Fibroblast of the aortic adventitia (primary cell): ENCODE measurements around the gene POU6F2. TPM values are rescaled to one million over a fixed set of nuclear protein-coding genes. Genes with fewer than 3 reads are reported as not detected.
"Not testable (repeated sequence)": the region's sequence is repeated elsewhere in the genome, so short reads cannot be mapped to it uniquely, and the experiment has no call there.

ENCODE experiments used
- DNase-seq: peaks from one replicate; pipeline ENCODE4 v3.0.0-alpha.2; 2010; ENCODE audit warnings: low read depth
- H3K4me3 ChIP-seq: 2 replicates; pipeline ENCODE4 v1.5.1; 2011; ENCODE audit warnings: low read depth, mild to moderate bottlenecking, control low read depth, low read length, moderate library complexity
- CTCF ChIP-seq: IDR thresholded peaks from 2 replicates; pipeline ENCODE4 v1.5.1; 2011; ENCODE audit warnings: mild to moderate bottlenecking, low read length, control low read depth, inconsistent platforms; ENCODE audit not compliant: insufficient read depth
- total RNA-seq: library from RNA; depleted of rRNA; stranded (reverse); fragments of >200 nt; gene quantifications from 2 replicates; pipeline ENCODE4 v1.2.3, GENCODE V29; 2012; ENCODE audit warnings: low replicate concordance

POU6F2 gene
- total RNA-seq, 1 donor: not detected

- H3K4me3 ChIP-seq: no peak overlapping the region
- no peak for DNase-seq
- TF ChIP-seq CTCF: no peak
Observed at GRCh38 chr7:38975944-38976392, 1.7 kb upstream of the POU6F2 start.

GRCh38 chr7:38978491-38978890, 782 bp downstream of the POU6F2 start:
- no peak for TF ChIP-seq CTCF
- no peak for DNase-seq
- no peak overlapping the region for H3K4me3 ChIP-seq

- no peak for DNase-seq
- no peak overlapping the region for H3K4me3 ChIP-seq
- TF ChIP-seq CTCF: no peak
Observed at GRCh38 chr7:38992203-38992602, 14.5 kb downstream of the POU6F2 start.

- H3K4me3 ChIP-seq: no peak overlapping the region
- no peak for TF ChIP-seq CTCF
- DNase-seq: no peak
Observed at GRCh38 chr7:39001595-39001994, 23.9 kb downstream of the POU6F2 start.

- no peak overlapping the region for H3K4me3 ChIP-seq
- no peak for TF ChIP-seq CTCF
- no peak for DNase-seq
Observed at GRCh38 chr7:39002755-39003154, 25.0 kb downstream of the POU6F2 start.

- H3K4me3 ChIP-seq: no peak overlapping the region
- no peak for TF ChIP-seq CTCF
- no peak for DNase-seq
Observed at GRCh38 chr7:39005036-39005435, 27.3 kb downstream of the POU6F2 start.

GRCh38 chr7:39005461-39005860, 27.8 kb downstream of the POU6F2 start:
- H3K4me3 ChIP-seq: no peak overlapping the region
- no peak for DNase-seq
- TF ChIP-seq CTCF: no peak

- not testable (repeated sequence) for DNase-seq, H3K4me3 ChIP-seq
Observed at GRCh38 chr7:39013049-39013939, 35.6 kb downstream of the POU6F2 start.
